NCI-H2227 (cell line): Measurements from ENCODE around the gene FAM83E.
"Not testable (repeated sequence)": the region's sequence is repeated elsewhere in the genome, so short reads cannot be mapped to it uniquely, and the experiment has no call there.

Experiments used
- DNase-seq: peaks from one replicate; lab custom pipeline; 2025; ENCODE audit not compliant: unreplicated experiment; lab: John Stamatoyannopoulos, UW

Gene FAM83E

DNA sequence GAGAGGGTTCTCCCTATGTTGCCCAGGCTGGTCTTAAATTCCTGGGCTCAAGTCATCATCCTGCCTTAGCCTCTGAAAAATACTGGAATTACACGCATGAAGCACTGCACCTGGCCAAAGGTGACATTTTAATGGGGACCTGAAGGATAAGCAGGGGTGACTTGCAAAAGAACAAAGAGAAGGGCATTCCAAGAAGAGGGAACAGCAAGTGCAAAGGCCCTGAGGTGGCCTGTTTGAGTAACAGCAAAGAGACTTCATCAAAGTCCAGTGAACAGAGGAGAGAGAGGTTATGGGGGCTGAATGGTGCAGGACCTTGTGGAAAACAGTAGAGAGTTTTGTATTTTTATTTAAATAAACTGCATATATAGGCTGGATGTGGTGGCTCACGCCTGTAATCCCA lies 27.0 kb upstream of the FAM83E start:
- DNase-seq = no peak

DNA sequence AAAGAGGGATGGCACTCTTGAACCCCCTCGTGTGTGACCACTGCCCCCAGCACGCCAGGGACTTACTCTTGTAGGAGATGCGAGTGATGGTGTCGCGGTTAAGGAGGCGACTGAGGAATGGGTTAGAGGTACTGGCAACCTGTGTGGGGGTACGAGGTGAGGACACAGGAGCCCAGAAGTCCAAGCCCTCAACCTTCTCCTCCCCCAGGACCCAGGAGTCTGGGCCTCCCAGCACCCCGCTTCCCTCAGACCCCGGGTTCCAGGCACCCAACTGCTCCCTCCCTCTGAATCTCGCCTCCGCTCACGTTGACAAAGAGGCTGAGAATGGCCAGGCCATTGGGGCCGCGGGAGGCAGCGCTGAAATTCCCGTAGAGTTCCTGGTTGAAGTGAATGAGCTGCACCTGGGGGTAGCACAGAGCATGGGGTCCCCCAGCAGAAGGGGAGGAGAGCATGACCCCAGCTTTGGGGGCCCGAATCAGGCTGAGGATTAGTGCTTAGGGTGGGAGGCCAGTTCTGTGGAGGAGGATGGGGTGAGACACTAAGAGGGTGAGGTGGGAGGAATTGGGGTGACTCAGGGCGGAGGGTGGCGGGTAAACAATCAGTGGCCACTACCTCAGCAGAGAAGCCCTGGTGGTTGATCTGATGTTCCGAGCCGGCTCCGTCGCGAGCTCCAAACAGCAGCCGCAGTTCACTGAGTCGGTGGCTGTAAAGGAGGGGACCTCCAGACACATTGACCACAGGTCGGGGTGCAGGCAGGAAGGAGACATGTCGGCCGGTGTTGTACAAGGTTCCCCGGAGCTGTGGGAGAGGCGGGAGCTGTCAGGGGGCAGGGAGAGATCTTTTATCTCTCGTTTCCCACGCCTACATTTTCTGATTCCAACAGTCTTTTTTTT lies 24.9 kb upstream of the FAM83E start:
- DNase-seq = no peak

DNA sequence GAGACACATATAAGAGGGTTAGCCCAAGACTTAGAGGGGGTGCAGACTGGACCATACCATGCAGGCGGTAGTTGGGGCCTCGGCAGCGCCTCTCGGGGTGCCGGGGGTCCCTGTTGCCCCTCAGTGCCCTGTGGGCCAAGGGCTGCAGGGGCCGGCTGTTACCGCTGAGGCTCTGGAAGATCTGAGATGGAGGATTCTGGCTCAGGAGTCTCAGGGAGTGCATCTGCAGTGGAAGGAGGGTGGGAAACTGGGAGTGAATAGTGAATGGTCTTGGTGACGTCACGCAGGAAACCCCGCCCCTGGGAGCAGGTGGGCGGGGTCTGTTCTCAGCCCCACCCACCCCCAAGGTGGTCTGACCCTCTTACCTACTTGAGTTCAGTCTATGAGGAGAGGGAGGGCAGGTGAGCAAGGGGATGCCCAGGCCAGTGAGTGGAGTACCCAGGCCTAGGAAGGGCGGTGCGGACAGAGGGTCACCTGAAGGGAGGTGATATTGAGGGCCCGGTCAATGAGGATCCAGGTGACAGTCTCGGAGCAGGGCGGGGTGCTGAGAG lies 24.0 kb upstream of the FAM83E start:
- no peak for DNase-seq

DNA sequence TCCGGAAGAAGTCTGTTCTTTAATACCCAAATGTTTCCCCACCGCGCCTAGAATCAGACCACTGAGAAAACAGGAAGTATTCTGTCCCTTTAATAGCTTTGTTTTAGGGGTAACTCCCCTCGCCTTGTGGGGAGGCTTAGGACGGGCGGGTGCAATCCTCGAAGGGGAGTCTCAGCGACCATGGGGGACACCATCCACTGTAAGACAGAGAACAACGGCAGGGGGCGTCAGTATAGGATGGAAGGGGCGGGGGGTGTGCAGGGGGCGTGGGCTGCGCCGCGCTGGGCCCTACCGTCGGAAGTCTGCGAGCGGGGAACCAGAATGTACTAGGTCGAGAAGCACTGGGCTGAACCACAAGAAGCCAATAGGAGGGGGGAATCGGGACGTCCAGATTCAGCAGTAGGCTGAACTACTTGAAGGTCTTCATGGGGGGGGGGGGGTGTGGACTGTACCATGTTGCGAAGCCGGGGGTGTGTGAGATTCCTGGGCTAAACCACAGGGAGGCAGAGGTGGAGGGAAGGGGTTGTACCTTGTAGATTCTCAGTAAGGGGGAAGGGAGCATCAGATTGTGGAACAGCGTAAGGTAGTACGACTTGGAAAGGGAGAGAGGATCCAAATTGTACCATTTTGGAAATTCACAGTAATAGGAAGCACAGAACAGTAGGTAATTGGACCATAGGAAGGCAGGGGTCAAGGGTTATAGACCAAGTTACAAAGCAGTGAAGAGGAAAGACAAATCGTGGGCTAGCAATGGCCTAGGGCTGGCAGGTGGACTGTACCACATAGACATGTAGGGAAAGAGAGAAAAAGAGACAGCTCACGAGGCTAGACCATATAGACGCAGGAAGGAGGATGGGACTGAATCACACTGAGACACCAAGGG lies 23.3 kb upstream of the FAM83E start:
- DNase-seq = peak; percentile 84

DNA sequence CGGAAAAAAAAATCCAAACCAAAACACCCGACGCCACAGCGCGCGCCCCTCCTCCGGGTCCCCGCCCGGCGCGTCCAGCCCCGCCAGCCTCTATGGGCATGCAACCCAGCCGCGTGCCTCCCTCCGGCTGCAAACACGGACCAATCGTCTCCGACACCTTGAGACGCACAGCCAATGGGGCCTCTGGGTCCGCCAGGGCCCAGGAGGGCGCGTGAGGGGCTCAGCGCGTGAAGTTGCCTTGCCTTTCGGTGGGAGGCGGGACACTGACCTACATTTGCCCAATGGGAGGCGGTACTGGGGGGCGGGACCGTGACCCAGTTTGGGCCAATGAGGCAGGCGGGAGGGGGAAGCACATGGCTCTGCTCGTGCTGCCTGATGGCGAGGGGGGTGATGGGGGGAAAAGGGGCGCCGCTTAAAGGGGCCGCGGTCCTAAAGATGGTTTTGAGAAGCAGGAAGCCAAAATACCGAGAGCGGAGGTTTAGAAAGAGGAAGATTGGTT lies 22.6 kb upstream of the FAM83E start:
- peak; percentile 98 for DNase-seq

- peak; percentile 71 for DNase-seq
Measured at GRCh38 chr19:48636859-48637448, 22.1 kb upstream of the FAM83E start, which contains the start of gene DBP. Gene DBP (minus strand): TSS chr19:48637379. CDS start chr19:48636994, 385 bp downstream.

DNA sequence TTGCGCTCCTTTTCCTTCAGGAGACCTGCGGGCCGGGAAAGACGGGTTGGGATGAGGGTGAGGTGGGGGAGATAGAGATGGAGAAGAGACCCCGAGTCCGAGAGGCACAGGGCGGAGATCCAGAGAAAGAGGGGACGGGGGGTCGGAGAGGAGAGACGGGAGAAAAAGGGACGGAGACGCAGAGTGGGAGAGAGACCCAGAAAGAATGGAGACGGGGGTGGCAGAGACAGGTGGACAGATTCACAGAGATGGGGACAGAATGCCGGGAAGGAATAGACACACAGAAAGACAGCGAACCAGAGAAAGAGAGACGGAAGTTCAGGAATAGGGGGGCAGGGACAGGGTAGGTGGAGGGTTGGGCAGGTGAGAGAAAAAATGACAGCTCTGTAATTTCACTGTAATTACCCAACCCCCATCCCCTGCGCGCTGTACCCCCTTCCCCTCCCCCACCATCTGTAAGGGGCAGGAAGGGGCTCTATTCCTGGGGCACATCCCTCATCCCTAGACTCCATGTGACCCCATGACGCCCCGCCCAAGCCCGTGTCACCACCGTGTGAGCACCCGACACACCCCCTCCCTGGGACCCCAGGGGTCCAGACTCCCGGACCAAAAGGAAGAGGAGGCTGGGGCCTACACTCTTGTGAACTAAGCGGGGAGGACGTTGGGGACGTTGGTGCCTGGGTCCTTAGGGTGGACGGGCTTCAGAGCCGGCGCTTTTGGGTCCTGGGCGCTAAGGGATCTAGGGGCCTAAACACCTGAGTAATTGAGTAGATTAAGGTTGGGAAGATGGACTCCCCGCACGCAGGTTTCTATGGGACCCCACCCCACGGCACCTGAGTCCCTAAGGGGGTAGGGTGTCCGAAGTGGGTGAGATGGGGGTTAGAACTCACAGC lies 21.3 kb upstream of the FAM83E start:
- DNase-seq = peak; percentile 39

GRCh38 chr19:48635263-48635965 lies 20.5 kb upstream of the FAM83E start:
- peak; percentile 78 for DNase-seq

DNA sequence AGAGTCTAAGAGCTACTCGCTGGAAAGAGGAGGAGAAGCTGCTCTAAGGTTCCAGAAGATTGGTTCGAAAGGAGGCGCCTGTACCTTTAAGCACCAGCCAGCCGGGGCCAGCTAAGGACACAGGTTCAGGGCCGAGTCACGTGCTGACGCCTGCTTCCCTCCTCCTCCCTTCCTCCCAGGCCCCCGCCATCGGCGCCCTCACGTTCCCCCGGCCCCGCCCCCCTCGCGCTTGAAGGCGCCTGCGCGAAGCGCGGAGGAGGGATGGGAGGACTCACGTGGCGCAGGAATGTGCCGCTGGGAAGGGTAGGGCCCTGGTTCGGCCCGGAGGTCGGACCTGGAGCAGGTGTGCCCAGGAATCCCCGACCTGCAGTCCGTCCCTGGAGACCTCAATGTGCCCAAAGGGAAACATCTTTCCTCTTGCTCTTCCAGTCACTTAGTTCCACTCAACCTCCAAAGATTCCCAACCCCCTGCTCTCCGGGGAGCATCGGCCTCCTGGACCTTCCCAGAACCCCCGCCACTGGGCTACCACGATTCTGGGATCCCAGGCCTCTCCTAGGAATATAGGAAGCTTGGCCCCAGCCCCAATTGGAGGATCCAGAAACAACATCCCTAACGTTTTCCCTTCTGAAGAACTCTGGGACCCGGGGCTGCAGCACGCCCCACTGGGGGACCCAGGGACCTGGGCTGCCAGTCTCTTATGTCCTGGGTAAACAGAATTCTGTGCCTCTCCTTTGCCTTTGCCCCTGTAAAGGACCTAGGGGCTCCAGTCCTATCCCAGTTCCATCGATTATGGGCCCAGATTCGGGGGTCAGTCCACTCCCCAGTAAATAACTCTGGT lies 19.8 kb upstream of the FAM83E start:
- peak; percentile 94 for DNase-seq

DNA sequence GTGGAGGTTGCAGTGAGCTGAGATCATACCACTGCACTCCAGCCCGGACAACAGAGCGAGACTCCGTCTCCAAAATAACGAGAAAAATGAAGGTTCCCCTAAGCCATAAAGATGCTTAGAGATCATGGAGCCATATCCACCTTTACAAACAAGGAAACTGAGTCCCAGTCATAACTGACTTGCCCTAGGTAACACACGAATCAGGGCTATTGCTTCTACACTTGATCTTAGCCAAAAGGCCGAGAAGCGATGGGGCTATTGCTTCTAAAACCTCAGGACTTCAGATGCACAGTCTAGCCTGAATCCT lies 19.1 kb upstream of the FAM83E start:
- DNase-seq = no peak

GRCh38 chr19:48633148-48634035 lies 18.5 kb upstream of the FAM83E start:
- no peak for DNase-seq

DNA sequence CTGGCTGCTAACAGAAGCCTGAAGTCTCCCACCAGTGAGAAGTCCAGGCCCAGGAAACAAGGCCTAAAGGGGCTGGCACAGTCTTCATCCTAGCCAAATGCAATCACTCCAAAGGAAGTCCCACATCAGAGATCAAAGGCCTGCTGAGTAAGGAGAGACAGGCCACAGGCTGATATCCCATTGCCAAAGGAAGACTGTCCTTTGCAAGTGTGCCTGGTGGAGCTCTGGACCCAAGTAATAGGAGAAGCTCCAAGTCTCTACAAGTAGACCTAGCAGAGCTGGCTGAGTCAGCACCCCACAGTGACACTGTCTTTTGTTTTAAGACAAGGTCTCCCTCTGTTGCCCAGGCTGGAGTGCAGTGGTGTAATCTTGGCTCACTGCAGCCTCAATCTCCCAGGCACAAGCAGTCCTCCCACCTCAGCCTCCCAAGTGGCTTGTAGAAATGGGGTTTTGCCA lies 17.8 kb upstream of the FAM83E start:
- no peak for DNase-seq

GRCh38 chr19:48632286-48632685 lies 17.4 kb upstream of the FAM83E start:
- DNase-seq = not testable (repeated sequence)

DNA sequence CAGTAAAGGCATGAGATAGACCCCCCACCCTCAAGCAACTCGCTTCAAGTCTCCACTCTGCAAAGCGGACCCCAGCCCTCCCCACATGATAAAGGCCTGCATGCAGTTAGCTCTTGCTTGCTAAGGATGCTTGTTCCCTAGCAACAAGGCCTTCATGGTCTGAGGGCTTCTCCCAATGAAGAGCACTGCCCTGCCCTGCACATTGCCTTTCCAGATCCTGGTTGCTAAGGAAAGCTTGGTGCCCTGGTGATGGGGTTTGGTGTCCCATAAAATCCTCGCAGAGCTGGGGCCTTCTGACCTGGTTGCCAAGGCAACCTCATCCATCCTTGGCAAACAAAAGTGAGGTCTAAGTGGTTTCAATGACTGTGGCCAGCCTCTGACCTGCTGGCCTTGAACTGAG lies 16.3 kb upstream of the FAM83E start:
- peak; percentile 36 for DNase-seq

DNA sequence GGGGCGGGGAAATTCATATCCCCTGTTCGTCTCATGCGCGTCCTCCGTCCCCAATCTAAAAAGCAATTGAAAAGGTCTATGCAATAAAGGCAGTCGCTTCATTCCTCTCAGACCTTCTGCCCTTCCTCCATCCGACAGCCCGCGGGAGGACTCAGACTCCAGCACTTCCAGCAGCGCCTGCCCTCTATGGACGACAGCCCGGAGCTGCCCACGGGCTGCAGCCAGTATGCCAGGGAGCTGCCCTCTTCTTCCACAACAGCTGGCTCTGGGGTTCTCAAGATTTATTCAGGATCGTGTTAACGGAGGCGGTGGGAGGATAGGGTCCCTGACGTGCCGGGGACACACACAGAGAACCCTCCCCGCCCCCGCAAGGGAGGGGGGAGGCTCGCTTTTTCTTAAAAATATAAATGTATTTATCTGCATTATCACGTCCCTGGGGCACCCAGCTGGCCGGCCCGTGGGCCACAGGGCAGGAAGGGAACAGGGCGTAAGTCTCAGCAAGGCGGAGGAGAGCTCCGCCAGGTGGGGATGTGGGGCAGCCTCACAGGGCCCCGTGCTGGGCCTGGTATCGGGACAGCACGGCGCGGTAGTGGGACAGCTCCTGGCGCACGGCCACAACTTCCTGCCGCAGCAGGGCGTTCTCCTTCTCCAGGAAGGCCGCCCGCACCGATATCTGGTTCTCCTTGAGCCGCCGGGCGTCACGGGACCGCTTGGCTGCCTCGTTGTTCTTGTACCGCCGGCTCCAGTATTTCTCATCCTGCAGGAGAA lies 15.6 kb upstream of the FAM83E start:
- no peak for DNase-seq

GRCh38 chr19:48629599-48630295 lies 14.9 kb upstream of the FAM83E start:
- no peak for DNase-seq
